HS-27A (cell line): ENCODE results near the gene IGFALS.

Experiments used
- DNase-seq: peaks from one replicate; pipeline ENCODE4 v3.0.0-alpha.2; 2012; ENCODE audit warnings: low read depth, missing footprints

The IGFALS gene

GRCh38 chr16:1744338-1744840, 49.1 kb downstream of the IGFALS start:
- no peak for DNase-seq

- no peak for DNase-seq
Measured at GRCh38 chr16:1743376-1744337, 49.8 kb downstream of the IGFALS start.

- DNase-seq, result no peak
Measured at GRCh38 chr16:1741553-1742165, 51.8 kb downstream of the IGFALS start.

- no peak for DNase-seq
Measured at GRCh38 chr16:1740781-1741490, 52.6 kb downstream of the IGFALS start.
